ENCODE measurements around the gene TXNRD2.
"Not testable (repeated sequence)": the region's sequence is repeated elsewhere in the genome, so short reads cannot be mapped to it uniquely, and the experiment has no call there.

The TXNRD2 gene

GRCh38 chr22:19840955-19841640, 100.5 kb downstream of the TXNRD2 start:
- H3K4me3 ChIP-seq (ENCODE audit: low read length in 2 of 2): no peak overlapping the region
- H3K27me3 ChIP-seq (ENCODE audit: control insufficient read depth in 1 of 2, insufficient read depth in 2 of 2, low read length in 2 of 2): no peaks in the 10 kb centered on the region
- no peak overlapping the region for H3K9ac ChIP-seq (ENCODE audit: low read length in 2 of 2)
- H3K27ac ChIP-seq (ENCODE audit: low read length): no peak overlapping the region
- no peaks in the 10 kb centered on the region for H3K9me3 ChIP-seq (ENCODE audit: control insufficient read depth in 2 of 2, low read length in 2 of 2)
- H3K4me1 ChIP-seq (ENCODE audit: control insufficient read depth, insufficient read depth, low read length): peaks cover 8% of the 10 kb centered on the region
- no peaks in the 10 kb centered on the region for H3K36me3 ChIP-seq (ENCODE audit: control insufficient read depth in 2 of 2, insufficient read depth in 2 of 2, low read length in 2 of 2)

GRCh38 chr22:19840059-19840458, 101.6 kb downstream of the TXNRD2 start:
- Histone ChIP-seq H3K4me1 (ENCODE audit: control insufficient read depth, insufficient read depth, low read length) (peaks cover 5% of the 10 kb centered on the region), H3K9me3 (ENCODE audit: control insufficient read depth in 2 of 2, low read length in 2 of 2) (no peaks in the 10 kb centered on the region), H3K4me3 (ENCODE audit: low read length in 2 of 2) (no peak overlapping the region), H3K27me3 (ENCODE audit: control insufficient read depth in 1 of 2, insufficient read depth in 2 of 2, low read length in 2 of 2) (no peaks in the 10 kb centered on the region), H3K9ac (ENCODE audit: low read length in 2 of 2) (no peak overlapping the region), H3K27ac (ENCODE audit: low read length) (no peak overlapping the region), H3K36me3 (ENCODE audit: control insufficient read depth in 2 of 2, insufficient read depth in 2 of 2, low read length in 2 of 2) (no peaks in the 10 kb centered on the region)

GRCh38 chr22:19837915-19838314, 103.7 kb downstream of the TXNRD2 start:
- Histone ChIP-seq H3K27ac (ENCODE audit: low read length) (no peak overlapping the region), H3K9me3 (ENCODE audit: control insufficient read depth in 2 of 2, low read length in 2 of 2) (no peaks in the 10 kb centered on the region), H3K27me3 (ENCODE audit: control insufficient read depth in 1 of 2, insufficient read depth in 2 of 2, low read length in 2 of 2) (no peaks in the 10 kb centered on the region), H3K36me3 (ENCODE audit: control insufficient read depth in 2 of 2, insufficient read depth in 2 of 2, low read length in 2 of 2) (no peaks in the 10 kb centered on the region), H3K4me3 (ENCODE audit: low read length in 2 of 2) (no peak overlapping the region), H3K9ac (ENCODE audit: low read length in 2 of 2) (no peak overlapping the region), H3K4me1 (ENCODE audit: control insufficient read depth, insufficient read depth, low read length) (no peaks in the 10 kb centered on the region)

GRCh38 chr22:19836512-19836911, 105.1 kb downstream of the TXNRD2 start:
- H3K9ac ChIP-seq (ENCODE audit: low read length in 2 of 2): no peak overlapping the region
- no peaks in the 10 kb centered on the region for H3K4me1 ChIP-seq (ENCODE audit: control insufficient read depth, insufficient read depth, low read length)
- no peaks in the 10 kb centered on the region for H3K36me3 ChIP-seq (ENCODE audit: control insufficient read depth in 2 of 2, insufficient read depth in 2 of 2, low read length in 2 of 2)
- no peak overlapping the region for H3K4me3 ChIP-seq (ENCODE audit: low read length in 2 of 2)
- H3K27ac ChIP-seq (ENCODE audit: low read length): no peak overlapping the region
- no peaks in the 10 kb centered on the region for H3K27me3 ChIP-seq (ENCODE audit: control insufficient read depth in 1 of 2, insufficient read depth in 2 of 2, low read length in 2 of 2)
- H3K9me3 ChIP-seq (ENCODE audit: control insufficient read depth in 2 of 2, low read length in 2 of 2): no peaks in the 10 kb centered on the region

GRCh38 chr22:19834599-19834998, 107.0 kb downstream of the TXNRD2 start:
- no peak overlapping the region for H3K9ac ChIP-seq (ENCODE audit: low read length in 2 of 2)
- no peaks in the 10 kb centered on the region for H3K4me1 ChIP-seq (ENCODE audit: control insufficient read depth, insufficient read depth, low read length)
- no peak overlapping the region for H3K27ac ChIP-seq (ENCODE audit: low read length)
- no peak overlapping the region for H3K4me3 ChIP-seq (ENCODE audit: low read length in 2 of 2)
- no peaks in the 10 kb centered on the region for H3K36me3 ChIP-seq (ENCODE audit: control insufficient read depth in 2 of 2, insufficient read depth in 2 of 2, low read length in 2 of 2)
- no peaks in the 10 kb centered on the region for H3K9me3 ChIP-seq (ENCODE audit: control insufficient read depth in 2 of 2, low read length in 2 of 2)
- H3K27me3 ChIP-seq (ENCODE audit: control insufficient read depth in 1 of 2, insufficient read depth in 2 of 2, low read length in 2 of 2): no peaks in the 10 kb centered on the region

DNA sequence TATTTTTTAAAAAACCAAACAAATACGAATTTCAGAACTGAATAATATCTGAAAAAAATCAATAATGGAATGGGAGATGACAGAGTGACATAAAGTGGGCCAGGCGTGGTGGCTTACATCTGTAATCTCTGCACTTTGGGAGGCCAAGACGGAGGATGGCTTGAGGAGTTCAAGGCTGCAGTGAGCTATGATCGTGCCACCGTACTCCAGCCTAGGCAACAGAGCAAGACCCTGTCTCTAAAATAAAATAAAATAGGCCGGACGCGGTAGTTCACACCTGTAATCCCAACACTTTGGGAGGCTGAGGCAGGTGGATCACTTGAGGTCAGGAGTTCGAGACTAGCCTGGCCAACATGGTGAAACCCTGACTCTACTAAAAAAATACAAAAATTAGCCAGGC, 108.3 kb downstream of the TXNRD2 start:
- H3K4me1 ChIP-seq (ENCODE audit: control insufficient read depth, insufficient read depth, low read length); H3K27me3 ChIP-seq (ENCODE audit: control insufficient read depth in 1 of 2, insufficient read depth in 2 of 2, low read length in 2 of 2); H3K9me3 ChIP-seq (ENCODE audit: control insufficient read depth in 2 of 2, low read length in 2 of 2); H3K27ac ChIP-seq (ENCODE audit: low read length); H3K4me3 ChIP-seq (ENCODE audit: low read length in 2 of 2); H3K9ac ChIP-seq (ENCODE audit: low read length in 2 of 2); H3K36me3 ChIP-seq (ENCODE audit: control insufficient read depth in 2 of 2, insufficient read depth in 2 of 2, low read length in 2 of 2): not testable (repeated sequence)

GRCh38 chr22:19832476-19833108, 109.0 kb downstream of the TXNRD2 start:
- Histone ChIP-seq H3K27ac (ENCODE audit: low read length) (no peak overlapping the region), H3K4me1 (ENCODE audit: control insufficient read depth, insufficient read depth, low read length) (no peaks in the 10 kb centered on the region), H3K27me3 (ENCODE audit: control insufficient read depth in 1 of 2, insufficient read depth in 2 of 2, low read length in 2 of 2) (no peaks in the 10 kb centered on the region), H3K36me3 (ENCODE audit: control insufficient read depth in 2 of 2, insufficient read depth in 2 of 2, low read length in 2 of 2) (no peaks in the 10 kb centered on the region), H3K9ac (ENCODE audit: low read length in 2 of 2) (no peak overlapping the region), H3K9me3 (ENCODE audit: control insufficient read depth in 2 of 2, low read length in 2 of 2) (no peaks in the 10 kb centered on the region), H3K4me3 (ENCODE audit: low read length in 2 of 2) (no peak overlapping the region)

- not testable (repeated sequence) for H3K9ac ChIP-seq (ENCODE audit: low read length in 2 of 2); H3K27ac ChIP-seq (ENCODE audit: low read length)
These were observed 109.6 kb downstream of the TXNRD2 start for GRCh38 chr22:19831979-19832378.

GRCh38 chr22:19831016-19831415, 110.6 kb downstream of the TXNRD2 start:
- H3K9ac ChIP-seq (ENCODE audit: low read length in 2 of 2): no peak overlapping the region
- no peaks in the 10 kb centered on the region for H3K27me3 ChIP-seq (ENCODE audit: control insufficient read depth in 1 of 2, insufficient read depth in 2 of 2, low read length in 2 of 2)
- H3K27ac ChIP-seq (ENCODE audit: low read length): no peak overlapping the region
- H3K36me3 ChIP-seq (ENCODE audit: control insufficient read depth in 2 of 2, insufficient read depth in 2 of 2, low read length in 2 of 2): no peaks in the 10 kb centered on the region
- no peaks in the 10 kb centered on the region for H3K9me3 ChIP-seq (ENCODE audit: control insufficient read depth in 2 of 2, low read length in 2 of 2)
- no peak overlapping the region for H3K4me3 ChIP-seq (ENCODE audit: low read length in 2 of 2)
- H3K4me1 ChIP-seq (ENCODE audit: control insufficient read depth, insufficient read depth, low read length): no peaks in the 10 kb centered on the region

More at GRCh38 chr22:19831979-19832378, 109.6 kb downstream of the TXNRD2 start:
- H3K4me1 ChIP-seq (ENCODE audit: control insufficient read depth, insufficient read depth, low read length); H3K9me3 ChIP-seq (ENCODE audit: control insufficient read depth in 2 of 2, low read length in 2 of 2); H3K4me3 ChIP-seq (ENCODE audit: low read length in 2 of 2); H3K27me3 ChIP-seq (ENCODE audit: control insufficient read depth in 1 of 2, insufficient read depth in 2 of 2, low read length in 2 of 2); H3K36me3 ChIP-seq (ENCODE audit: control insufficient read depth in 2 of 2, insufficient read depth in 2 of 2, low read length in 2 of 2): not testable (repeated sequence)

DNA sequence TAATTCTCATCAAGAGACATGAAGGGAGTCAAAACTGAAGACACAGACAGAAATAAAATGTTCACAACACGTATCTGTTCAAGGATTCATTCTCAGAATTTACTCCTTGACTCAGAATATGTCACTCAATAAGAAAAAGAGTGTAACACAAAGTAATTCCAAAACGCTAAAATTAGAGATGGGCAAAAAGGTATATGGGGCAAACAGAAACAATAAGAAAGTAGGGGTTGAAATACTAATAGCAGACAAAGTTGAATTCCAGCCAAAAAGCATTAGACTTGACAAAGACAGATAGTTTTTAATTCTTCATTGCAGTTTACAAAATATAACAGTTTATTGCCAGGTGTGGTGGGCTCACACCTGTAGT, 113.6 kb downstream of the TXNRD2 start:
- Histone ChIP-seq H3K9me3 (ENCODE audit: control insufficient read depth in 2 of 2, low read length in 2 of 2) (no peaks in the 10 kb centered on the region), H3K36me3 (ENCODE audit: control insufficient read depth in 2 of 2, insufficient read depth in 2 of 2, low read length in 2 of 2) (peaks cover 0 to 4% of the 10 kb centered on the region in 2 donors), H3K4me3 (ENCODE audit: low read length in 2 of 2) (no peak overlapping the region), H3K9ac (ENCODE audit: low read length in 2 of 2) (no peak overlapping the region), H3K27ac (ENCODE audit: low read length) (no peak overlapping the region), H3K4me1 (ENCODE audit: control insufficient read depth, insufficient read depth, low read length) (no peaks in the 10 kb centered on the region), H3K27me3 (ENCODE audit: control insufficient read depth in 1 of 2, insufficient read depth in 2 of 2, low read length in 2 of 2) (no peaks in the 10 kb centered on the region)

DNA sequence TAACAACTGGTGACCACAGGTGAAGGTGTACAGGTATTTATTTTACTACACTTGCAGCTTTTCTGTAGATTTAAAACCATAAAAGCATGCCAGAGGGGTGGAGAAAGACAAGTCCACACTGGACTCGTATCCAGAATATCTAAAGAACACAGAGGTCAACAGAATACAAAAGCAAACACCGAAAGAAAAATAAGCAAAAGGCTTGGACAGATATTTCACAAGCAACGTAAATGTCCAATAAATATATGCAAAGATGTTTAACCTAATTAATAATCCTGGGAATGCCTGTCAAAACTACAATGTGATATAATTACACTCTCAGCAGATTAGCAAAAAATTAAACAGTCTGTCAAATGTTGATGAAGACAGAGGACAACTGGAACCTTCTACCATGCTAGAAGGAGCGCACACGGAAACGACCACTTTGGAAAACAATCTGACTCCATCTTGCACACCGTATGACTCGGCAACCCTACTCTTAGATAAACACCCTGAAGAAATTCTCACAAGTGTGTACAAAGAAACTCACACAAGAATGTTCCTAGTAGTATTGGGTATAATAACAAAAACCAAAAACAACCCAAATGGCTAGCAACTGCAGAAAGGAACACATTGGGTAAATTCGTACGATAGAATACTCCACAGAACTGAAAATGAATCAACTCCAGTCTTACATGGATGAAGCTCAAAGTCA, 114.1 kb downstream of the TXNRD2 start:
- Histone ChIP-seq H3K4me1 (ENCODE audit: control insufficient read depth, insufficient read depth, low read length) (no peaks in the 10 kb centered on the region), H3K9me3 (ENCODE audit: control insufficient read depth in 2 of 2, low read length in 2 of 2) (no peaks in the 10 kb centered on the region), H3K27ac (ENCODE audit: low read length) (no peak overlapping the region), H3K36me3 (ENCODE audit: control insufficient read depth in 2 of 2, insufficient read depth in 2 of 2, low read length in 2 of 2) (peaks cover 0 to 4% of the 10 kb centered on the region in 2 donors), H3K9ac (ENCODE audit: low read length in 2 of 2) (no peak overlapping the region), H3K27me3 (ENCODE audit: control insufficient read depth in 1 of 2, insufficient read depth in 2 of 2, low read length in 2 of 2) (no peaks in the 10 kb centered on the region), H3K4me3 (ENCODE audit: low read length in 2 of 2) (no peak overlapping the region)
